Activated CD4-positive, alpha-beta T cell treated with anti-CD3 and anti-CD28 coated beads, Interleukin-2, amount 50 U/mL, for 16 hours (primary cell): ENCODE measurements around the gene CPHXL.

ENCODE experiments used
- DNase-seq: peaks from one replicate; pipeline ENCODE4 v3.0.0-alpha.2; 2020

Gene CPHXL

DNA sequence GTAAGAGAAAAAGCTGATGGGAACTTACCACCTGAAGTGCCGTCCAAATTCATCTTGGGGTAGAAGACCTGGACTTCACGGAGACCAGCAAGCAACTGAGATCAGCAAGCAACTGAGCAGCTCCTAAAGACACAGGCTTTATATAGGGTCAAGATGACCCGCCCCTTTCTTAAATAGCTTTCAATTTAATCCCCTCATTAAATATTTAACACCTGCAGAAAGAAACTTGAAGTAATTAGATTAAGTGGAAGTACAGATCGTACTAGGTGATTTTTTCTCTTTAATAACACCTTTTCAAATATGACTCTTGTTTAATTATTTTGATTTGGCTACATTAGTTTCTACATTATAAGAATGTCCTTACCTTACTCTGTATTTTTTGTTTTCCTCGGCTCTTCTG lies at the start of gene CPHXL:
TSS of gene CPHXL (minus strand) at position 101 of the 400 bp plus-strand sequence. CDS start at position 53, 48 bp downstream.
- no peak for DNase-seq

DNA sequence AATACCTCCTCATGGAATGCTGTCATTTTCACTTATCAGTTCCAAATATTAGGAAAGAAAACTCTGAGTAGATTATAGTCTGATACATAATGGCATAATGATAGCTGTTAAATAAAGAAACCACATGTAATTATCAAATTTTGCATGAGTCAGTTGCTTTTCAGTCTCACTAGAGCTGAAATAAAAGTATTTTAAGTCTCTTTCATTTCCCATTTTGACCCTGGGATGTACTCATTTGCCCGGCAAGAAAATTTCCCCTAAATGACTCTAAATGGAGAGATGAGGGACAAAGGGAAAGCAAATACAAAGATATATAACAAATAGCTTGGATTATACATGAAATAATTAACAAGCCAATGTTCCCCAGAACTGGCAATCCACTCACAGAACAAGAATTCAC lies 47.9 kb upstream of the CPHXL start:
- no peak for DNase-seq

DNA sequence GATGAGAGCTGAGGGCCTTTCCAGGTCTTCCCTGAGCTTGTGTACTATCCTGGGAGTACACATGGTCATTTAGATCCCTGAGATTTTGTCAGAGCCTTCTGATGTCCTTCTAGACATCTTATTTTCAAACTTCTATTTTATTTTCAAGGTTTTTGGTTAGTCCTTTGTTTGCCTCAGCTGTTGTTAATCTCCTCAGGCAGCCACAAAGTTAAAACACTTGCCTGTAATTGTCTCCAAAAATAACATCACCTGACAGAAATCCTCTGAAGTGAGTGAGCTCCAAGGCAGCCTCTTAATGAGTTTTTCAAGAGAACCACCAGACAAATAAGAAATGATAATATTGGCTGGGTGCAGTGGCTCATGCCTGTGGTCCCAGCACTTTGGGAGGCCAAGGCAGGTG lies 43.8 kb upstream of the CPHXL start:
- DNase-seq: no peak

DNA sequence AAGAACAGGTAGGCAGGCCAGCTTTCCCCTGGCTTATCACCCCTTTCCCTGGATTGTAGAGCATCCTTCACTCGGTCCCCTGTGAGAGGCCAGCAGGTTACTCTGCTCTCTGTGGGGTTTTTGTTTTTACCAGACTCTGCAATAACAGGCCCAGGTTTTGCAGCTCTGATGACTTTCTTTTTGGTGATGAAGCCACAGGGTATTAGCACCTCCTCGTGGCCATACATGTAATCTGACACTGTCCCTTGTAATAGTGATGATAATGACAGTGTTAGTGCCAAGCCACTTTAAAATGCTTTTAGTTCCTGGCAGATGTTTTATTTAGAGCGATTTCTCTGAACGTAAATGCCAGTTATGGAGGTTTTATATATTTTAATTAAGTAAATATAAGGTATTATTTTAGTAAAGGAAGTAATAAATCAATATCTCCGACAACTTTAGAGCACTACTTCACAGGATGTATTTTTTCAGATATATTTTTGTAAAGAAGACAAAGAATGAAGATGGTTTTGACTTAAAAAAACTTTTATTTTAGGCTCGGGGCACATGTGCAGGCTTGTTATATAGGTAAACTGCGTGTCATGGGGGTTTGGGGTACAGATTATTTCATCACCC lies 38.0 kb upstream of the CPHXL start:
- peak; percentile 70 for DNase-seq

DNA sequence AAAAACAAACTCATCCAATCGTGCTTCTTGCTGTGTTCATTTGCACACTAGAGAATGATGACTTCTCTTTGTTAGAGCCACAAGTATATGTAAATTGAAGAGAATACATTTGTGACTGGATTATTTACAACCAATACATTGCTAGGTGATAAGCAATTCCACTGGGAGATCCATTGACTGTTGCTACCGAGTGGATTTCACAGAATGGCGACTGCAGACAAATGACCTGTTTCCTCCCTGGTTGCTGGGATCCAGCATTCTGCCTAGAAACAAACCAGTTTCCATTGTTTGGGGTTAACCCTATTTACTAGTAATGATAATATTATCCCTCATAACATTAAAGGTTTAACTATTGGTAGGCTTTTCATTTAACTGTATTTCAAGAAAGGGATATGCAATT lies 36.9 kb upstream of the CPHXL start:
- DNase-seq: no peak

DNA sequence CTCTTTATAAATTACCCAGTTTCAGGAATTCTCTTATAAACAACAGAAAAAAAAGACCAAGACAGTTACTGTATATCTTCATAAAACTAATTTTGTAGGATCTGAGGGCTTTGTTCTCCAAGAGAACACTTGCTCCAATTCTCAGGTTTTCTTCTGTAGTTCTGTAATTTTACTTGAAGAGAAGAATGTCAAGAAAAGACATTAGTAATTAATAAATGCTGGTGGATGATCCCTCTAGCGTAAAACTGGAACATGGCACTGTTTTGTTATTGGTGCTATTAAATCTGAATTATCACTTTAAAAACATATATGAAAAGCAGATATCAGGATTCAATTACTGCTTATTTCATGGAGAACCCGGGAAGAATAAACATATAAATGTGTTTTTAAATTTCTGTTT lies 36.5 kb upstream of the CPHXL start:
- no peak for DNase-seq

DNA sequence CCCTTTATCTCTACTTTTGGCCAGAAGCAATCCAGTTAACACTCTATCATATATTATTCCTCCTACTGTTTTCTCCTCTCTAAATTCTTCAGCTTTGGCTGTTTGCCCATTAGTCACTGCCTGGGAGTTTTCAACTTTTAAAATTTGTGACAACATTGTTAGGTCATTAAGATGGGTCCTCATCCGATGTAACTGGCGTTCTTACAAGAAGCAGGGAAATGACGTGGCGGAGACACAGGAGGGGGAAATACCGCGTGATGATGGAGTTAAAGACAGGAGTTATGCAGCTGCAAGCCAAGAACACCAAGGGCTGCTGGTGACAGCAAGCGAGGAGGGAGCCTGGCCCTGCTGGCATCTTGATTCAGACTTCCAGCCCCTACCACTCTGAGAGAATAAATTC lies 34.8 kb upstream of the CPHXL start:
- no peak for DNase-seq

DNA sequence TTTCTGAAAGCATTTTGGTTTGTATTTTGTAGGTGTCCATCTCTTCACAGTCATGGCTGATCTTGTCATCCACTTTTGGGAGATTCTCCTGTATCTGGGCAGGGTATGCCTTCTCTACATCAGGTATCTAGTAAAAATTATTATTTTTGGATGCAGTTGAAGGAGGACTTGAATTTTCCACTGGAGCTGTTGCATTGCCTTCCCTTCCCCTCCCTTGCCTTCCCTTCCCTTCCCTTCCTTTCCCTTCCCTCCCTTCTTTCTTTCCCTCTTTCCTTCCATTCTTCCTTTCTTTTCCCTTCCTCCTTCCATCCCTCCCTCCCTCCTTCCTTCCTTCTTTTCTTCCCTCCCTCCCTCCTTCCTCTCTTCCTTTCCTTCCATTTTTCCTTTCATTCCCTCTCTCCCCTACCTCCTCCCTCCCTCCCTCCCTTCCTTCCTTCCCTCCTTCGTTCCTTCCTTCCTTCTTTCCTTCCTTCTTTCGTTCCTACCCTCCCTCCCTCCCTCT lies 33.8 kb upstream of the CPHXL start:
- no peak for DNase-seq

DNA sequence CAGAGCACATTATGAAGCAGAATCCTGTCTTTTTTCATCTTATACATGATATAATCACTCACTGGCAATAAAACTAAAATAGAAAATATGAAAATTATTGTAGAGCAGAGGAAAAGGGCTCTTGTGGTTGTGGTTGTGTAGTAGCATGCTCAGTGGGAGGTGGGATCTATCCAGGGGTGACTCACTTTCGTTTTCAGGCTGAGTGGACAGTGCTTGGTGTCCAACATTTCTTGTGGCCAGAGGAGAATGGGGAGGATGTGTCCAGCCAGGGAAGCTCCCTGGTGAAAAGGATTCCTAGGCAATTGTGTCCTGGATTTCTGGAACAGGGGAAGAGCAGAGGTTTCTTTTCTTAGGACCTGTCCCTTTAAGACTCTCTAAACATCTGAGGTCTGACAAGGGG lies 31.9 kb upstream of the CPHXL start:
- no peak for DNase-seq

DNA sequence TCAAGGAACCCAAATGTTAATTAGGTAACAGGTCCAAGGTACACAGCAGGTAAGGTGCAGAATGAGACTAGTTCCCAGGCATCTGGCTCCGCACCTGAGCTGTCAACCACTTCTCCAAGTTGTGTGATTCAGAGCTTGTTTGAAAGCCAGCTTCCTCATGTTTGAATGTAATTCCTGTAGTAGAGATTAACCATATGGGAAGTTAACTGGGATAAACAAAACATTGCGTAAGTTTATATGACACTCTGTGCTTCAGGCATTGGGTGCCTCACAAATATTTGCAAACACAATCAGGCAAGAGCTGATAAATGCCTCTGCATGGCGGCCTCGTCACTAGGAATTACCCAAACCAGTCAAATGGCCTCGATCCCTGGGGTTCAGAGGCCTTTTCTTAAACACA lies 27.9 kb upstream of the CPHXL start:
- no peak for DNase-seq

DNA sequence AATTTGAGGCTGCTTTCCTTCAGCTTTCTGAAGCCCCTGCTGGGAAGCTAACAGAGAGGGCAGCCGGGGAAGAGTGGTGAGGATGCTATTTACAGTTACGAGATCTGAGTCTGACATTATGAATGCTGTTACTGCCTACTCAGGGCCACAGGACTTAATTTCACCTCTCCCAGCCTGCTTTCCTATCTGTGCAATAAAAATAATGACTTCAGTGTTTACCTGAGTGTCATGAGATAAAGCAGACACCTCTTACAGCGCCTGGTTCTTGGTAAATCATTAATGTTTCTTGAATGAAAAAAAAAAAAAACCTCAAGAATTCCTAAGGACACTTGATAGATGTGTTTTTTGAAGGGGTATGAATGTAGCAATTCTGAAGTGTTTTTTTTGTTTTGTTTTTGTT lies 24.2 kb upstream of the CPHXL start:
- no peak for DNase-seq

DNA sequence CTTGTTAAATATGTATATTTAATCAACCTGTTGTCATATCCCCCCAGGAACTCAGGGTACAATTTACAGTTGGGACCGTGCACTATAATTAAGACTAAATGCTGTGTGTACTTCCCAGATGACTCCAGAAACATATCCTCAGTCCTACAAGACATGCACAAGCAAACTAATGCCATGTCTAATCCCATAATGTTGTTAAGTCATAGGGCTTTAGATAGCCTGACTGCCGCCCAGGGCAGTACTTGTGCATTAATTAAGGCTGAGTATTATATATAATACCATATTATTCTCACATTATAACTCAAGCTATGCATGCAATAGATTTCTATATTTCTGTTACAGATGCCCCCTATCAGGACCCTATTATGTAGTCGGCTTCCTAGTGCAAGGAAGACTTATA lies 20.1 kb upstream of the CPHXL start:
- DNase-seq: no peak

DNA sequence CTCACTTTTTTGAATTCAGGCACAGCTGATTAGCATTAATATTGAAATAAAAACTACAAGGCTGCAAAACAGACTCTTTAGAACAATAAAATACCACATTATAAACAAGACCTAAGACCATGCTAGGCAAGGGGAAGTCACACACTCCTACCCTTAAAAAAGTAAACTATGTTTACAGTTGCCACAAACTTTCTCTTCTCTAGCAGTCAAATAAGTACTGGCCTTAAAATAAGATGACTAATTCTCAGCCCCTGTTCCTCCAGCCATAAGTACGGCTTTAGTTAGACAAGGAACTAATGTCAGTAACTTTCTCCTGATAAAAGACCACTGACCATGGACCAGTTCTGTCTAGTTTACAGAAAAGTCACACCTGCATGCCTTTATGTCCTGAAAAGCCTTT lies 19.5 kb upstream of the CPHXL start:
- no peak for DNase-seq

DNA sequence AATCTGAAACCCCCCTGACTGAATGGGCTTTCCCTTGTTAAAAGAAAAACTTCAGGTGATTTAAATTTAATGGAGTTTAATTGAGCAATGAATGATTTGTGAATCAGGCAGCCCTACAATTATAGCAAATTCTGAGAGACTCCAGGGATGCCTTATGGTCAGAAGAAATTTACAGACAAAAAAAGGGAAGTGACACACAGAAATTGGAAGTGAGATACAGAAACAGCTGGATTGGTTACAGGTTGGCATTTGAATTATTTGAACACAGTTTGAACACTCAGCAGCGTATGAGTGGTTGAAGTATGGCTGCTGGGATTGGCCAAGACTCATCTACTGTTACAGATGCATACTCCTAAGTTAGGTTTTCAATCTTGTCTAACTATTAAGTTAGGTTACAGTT lies 19.0 kb upstream of the CPHXL start:
- DNase-seq: no peak

DNA sequence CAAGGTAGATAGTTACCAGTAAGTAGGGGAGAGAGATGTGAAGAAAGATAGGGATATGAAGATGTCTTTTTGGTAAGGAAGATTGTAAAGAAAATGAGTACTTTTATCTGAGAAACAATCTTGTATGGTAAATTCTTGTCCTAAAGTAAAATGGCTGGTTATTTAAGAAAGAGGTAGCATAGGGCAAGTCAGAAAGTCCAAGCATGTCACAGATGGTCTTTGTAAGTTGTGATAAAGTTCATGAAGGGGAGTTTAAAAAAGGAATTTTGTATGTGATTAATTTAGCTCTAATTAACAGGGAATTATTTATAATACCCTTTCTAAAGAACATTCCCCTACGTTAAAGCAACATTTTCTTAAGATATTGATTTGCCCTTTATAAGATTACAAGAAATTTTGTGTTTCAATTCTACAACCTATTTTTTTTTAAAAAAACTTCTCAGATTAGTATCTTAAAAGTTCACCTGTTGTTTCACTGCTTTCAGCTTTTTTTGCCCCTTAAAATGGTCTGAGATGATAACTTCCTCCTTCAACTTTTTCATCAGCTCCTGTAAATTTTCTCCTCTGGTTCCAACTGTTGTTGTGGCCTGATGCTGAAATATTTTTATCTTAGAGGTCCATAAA lies 16.2 kb upstream of the CPHXL start:
- no peak for DNase-seq

DNA sequence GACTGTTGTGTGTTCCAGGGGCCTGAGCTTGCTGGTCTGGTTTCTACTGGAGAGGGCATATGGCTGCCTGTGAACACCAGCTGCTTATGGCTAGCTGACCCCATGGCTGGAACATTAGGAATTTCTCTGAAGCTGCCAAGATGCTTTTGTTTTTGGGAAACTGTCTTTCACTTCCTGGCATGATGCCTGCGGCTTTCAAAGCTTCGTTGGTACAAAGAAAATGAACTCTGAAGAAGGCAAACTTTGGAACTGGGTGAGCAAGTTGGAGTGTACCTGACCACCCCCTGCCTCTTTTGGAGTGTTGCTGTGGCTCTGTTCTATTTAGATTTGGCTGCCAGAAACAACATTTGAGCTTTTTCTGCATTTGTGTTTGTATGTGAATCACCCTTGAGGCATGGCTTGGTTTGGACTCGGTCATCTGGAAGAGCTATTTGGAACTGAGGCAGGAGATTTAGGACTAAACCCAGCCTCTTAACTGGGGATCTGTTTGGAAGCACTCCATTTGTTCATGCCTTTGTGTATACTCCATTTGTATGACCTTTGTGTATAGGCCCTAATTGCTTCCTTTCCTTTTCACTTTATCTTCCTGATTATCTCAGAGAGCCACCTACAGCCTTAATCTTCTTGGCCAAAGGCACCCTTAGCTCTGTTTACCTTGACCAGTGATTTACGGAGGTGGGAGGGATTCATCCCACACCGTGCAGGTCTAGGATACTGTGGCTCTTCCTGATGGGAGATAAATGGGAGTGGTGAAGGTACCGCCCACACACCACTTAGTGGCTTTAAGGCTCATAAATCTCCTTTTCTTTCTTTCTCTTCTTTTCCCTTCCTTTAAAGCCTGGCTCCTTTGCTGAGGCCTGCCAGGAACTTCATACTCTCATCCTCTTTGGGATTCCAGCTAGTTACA lies 7.3 kb upstream of the CPHXL start:
- no peak for DNase-seq

DNA sequence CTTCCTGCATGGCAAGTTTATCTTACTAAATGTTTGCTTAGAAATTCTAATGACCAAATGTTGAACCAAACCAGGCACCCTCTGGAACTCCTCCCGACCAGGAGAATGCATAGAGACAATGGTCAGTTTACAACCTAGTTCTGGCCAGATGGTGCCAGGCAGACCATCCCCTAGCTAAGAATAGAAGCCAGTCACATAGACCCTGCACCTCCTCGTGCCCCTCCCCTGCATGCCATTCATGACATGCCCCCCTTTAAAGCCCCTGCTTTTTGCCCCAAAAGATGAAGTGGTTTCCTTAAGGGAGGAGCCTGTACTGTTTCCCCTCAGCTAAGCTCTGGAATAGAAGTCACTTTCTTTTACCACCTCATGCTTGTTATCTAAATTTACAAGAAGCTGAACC lies 6.6 kb upstream of the CPHXL start:
- no peak for DNase-seq

DNA sequence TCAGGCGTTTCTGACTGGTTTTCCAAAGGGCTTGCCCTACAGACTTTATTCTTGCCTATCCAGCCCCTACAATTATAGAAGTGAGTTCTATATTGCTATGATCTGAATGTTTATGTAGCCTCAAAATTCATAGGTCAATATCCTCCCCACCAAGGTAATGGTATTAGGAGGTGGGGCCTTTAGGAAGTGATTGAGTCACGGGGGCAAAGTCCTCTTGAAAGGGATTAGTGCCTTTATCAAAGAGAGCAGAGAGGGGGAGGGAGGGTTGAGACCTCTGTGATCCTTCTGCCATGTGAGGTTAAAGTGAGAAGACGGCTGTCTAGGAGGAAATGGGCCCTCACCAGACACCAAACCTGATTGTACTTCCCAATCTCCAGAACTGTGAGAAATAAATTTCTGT lies 931 bp upstream of the CPHXL start:
- DNase-seq: no peak

DNA sequence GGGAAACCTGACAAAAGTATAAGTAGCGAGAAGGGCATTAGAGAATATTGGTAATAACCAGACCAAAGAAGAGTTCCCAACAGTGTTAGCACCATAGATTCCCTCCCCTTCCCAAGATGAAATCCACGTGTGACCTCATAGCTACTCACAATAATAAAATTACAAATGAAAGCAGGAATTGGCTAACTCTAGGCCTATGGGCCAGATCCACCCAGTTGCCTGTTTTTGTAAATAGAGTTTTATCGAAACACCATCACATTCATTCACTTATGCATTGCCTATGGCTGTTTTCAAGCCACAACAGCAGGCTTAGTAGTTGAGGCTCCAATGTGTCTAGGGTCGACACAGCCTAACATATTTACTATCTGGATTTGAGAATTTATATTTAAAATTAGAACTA lies 7.8 kb downstream of the CPHXL start:
- DNase-seq: no peak

DNA sequence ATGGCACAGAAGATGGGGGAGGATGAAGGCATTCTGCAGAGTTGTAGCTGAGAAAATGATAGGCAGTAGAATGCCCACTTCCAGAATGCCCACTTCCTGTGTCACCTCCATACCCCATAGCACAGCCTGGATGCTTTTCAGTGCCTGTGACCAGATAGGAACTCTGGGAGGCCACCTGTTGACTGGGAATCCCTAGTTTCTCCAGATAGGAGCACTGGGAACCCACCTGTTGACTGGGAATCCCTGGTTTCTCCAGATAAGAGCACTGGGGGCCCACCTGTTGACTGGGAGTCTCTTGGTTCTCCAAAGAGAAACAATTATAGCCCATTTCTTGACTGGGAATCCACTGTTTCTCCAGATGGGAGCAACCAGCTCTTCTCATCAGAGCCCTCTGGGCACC lies 11.6 kb downstream of the CPHXL start:
- DNase-seq: no peak

DNA sequence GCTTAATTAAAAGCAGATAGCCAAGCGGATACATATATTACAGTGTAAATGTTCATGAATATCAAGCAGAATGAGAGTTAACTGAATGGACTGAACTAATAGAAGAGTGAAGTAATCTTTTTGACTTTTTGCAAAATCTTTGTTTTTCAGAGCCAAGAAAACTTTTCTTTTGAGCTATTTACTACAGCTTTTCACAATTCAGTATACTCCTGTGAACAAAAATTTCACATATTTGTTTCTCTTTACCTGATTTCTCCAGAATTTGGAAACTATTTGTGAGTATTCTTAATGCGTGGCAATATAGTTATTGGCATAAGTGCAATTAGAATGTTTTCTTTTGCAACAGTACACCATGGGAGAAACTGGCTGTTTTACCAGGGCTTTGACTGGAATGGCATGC lies 15.9 kb downstream of the CPHXL start:
- no peak for DNase-seq

DNA sequence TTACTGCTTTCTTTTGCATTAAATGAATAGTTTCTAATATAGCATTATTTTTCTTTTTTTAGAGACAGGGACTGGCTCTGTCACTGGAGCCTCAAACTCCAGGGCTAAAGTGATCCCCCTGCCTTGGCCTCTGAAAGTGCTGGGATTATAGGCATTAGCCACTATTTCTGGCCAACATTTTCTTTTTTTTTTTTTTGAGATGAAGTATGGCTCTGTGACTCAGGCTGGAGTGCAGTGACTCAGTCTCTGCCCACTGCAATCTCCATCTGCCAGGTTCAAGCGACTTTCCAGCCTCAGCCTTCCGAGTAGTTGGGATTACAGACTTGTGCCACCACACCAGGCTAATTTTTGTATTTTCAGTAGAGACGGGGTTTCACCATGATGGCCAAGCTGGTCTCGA lies 23.0 kb downstream of the CPHXL start:
- DNase-seq: no peak

DNA sequence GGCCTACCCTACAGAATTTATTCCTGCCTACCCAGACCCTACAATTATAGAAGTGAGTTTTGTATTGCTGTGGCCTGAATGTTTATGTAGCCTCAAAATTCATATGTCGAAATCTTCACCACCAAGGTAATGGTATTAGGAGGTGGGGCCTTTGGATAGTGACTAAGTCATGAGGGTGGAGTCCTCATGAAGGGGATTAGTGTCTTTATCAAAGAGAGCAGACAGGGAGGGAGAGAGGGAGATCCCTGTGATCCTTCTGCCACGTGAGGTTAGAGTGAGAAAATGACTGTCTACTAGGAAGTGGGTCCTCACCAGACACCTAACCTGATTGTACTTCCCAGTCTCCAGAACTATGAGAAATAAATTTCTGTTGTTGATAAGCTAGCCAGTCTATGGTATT lies 24.0 kb downstream of the CPHXL start:
- no peak for DNase-seq

DNA sequence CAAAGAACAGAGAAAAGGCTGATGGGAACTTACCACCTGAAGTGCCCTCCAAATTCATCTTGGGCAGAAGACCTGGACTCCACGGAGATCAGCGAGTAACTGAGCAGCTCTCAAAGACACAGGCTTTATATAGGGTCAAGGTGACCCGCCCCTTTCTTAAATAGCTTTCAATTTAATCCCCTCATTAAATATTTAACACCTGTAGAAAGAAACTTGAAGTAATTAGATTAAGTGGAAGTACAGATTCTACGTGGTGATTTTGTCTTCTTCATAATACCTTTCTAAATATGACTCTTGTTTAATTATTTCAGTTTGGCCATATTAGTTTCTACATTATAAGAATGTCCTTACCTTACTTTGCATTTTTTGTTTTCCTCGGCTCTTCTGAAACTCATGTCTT lies 24.9 kb downstream of the CPHXL start, which contains the start of gene DUXB:
TSS of gene DUXB (minus strand) at position 101 of the 400 bp plus-strand sequence. CDS start at position 58, 43 bp downstream.
- no peak for DNase-seq
